Neural cell (in vitro differentiated cells): ENCODE results near the gene SUFU.

ENCODE experiments used
- POLR2AphosphoS5 ChIP-seq: IDR thresholded peaks from 2 replicates; pipeline ENCODE4 v1.6.1; 2012
- REST ChIP-seq: IDR thresholded peaks from 2 replicates; pipeline ENCODE4 v1.6.1; 2012; ENCODE audit warnings: borderline replicate concordance
- SMC3 ChIP-seq: fragments of 450-650 bp; conservative IDR thresholded peaks from 2 replicates; pipeline ENCODE4 v1.6.1; 2014; ENCODE audit warnings: antibody characterized with exemption, mild to moderate bottlenecking, moderate library complexity; ENCODE audit not compliant: poor library complexity
- TF ChIP-seq, protein P1 (sequence below): fragments of 450-650 bp; IDR thresholded peaks from 2 replicates; pipeline ENCODE4 v1.5.1; 2014; ENCODE audit warnings: antibody characterized with exemption, mild to moderate bottlenecking, moderate library complexity; ENCODE audit not compliant: poor library complexity, severe bottlenecking

DNA sequence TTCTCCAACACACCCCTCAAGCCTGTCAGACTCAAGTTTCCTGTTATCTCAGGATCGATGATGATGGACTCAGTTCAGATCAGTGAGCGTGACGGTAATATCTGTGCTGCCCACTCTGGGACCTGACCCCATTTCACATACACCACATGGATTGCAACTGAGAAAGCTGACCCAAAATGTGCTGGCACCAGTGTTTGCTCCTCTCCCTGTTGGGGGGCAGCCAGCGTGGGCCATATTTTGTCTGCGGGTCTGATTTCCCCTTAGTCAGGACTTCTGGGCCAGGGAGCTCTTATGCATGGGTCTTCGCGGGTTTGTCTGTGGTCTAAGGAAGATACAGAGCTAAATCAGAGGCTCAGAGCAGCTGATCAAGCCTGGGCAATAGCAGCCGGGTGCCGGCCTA, 97.9 kb downstream of the SUFU start:
- TF ChIP-seq, protein P1, sequence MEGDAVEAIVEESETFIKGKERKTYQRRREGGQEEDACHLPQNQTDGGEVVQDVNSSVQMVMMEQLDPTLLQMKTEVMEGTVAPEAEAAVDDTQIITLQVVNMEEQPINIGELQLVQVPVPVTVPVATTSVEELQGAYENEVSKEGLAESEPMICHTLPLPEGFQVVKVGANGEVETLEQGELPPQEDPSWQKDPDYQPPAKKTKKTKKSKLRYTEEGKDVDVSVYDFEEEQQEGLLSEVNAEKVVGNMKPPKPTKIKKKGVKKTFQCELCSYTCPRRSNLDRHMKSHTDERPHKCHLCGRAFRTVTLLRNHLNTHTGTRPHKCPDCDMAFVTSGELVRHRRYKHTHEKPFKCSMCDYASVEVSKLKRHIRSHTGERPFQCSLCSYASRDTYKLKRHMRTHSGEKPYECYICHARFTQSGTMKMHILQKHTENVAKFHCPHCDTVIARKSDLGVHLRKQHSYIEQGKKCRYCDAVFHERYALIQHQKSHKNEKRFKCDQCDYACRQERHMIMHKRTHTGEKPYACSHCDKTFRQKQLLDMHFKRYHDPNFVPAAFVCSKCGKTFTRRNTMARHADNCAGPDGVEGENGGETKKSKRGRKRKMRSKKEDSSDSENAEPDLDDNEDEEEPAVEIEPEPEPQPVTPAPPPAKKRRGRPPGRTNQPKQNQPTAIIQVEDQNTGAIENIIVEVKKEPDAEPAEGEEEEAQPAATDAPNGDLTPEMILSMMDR = no peak
- TF ChIP-seq SMC3 (no peak), POLR2AphosphoS5 (no peak), REST (no peak)
